ENCODE results near the gene APOM. TPM values are rescaled to one million over a fixed set of nuclear protein-coding genes. Genes with fewer than 3 reads are reported as not detected.

Gene APOM
- total RNA-seq, 1 experiment from 2014 or later: 3.5 TPM

- TF ChIP-seq E2F4 (CRISPR knock-in tag; IDR thresholded peaks at IDR 0.05; ENCODE audit: borderline replicate concordance, low read depth): no peak
- TF ChIP-seq ZNF317 (CRISPR knock-in tag; IDR thresholded peaks at IDR 0.05; ENCODE audit: borderline replicate concordance, low read depth): no peak
These were observed 2.5 kb downstream of the APOM start (continued) for GRCh38 chr6:31658158-31658688.

GRCh38 chr6:31658983-31659648 is 3.4 kb downstream of the APOM start:
- H3K9me3 Mint-ChIP-seq: no peaks in the 10 kb centered on the region

More at GRCh38 chr6:31658983-31659648, 3.4 kb downstream of the APOM start:
- H3K27ac Mint-ChIP-seq: peak overlapping the region; percentile 83; the same call in 1 of the 2 replicates
- H3K4me1 Mint-ChIP-seq: peaks cover 30% of the 10 kb centered on the region
- no peaks in the 10 kb centered on the region for H3K27me3 Mint-ChIP-seq (ENCODE audit: low read depth)
- DNase-seq (ENCODE audit: low spot score) (no peak), ATAC-seq (no peak)
- TF ChIP-seq HMGXB4 (CRISPR knock-in tag; IDR thresholded peaks at IDR 0.05) (no peak), NFATC4 (CRISPR knock-in tag; IDR thresholded peaks at IDR 0.05) (no peak), MAX (CRISPR knock-in tag; IDR thresholded peaks at IDR 0.05) (no peak), FOXP1 (CRISPR knock-in tag; IDR thresholded peaks at IDR 0.05; ENCODE audit: borderline replicate concordance) (no peak), ZNF121 (CRISPR knock-in tag; IDR thresholded peaks at IDR 0.05) (no peak), ATF3 (CRISPR knock-in tag; conservative IDR thresholded peaks at IDR 0.05) (no peak), TCF7 (CRISPR knock-in tag; IDR thresholded peaks at IDR 0.05; ENCODE audit: low read depth) (no peak), ZNF281 (CRISPR knock-in tag; IDR thresholded peaks at IDR 0.05) (no peak), ZBTB43 (CRISPR knock-in tag; IDR thresholded peaks at IDR 0.05) (no peak), ZNF416 (CRISPR knock-in tag; IDR thresholded peaks at IDR 0.05) (no peak), CDX4 (CRISPR knock-in tag; IDR thresholded peaks at IDR 0.05; ENCODE audit: borderline replicate concordance) (no peak), PREB (CRISPR knock-in tag; IDR thresholded peaks at IDR 0.05; ENCODE audit: borderline replicate concordance) (no peak)
- ChIA-PET POLR2A (no interaction called here), CTCF (interaction anchor here (1.0 to 1.1 kb wide), 2 partner anchors 108 to 113 kb away, joined by 3 read pairs; partner anchors contain the start of gene ATP6V1G2)
- H3K4me3 Mint-ChIP-seq: peak overlapping the region; percentile 89
- peaks cover 24% of the 10 kb centered on the region for H3K36me3 Mint-ChIP-seq
